WTC11 (cell line): ENCODE results near the gene PAMR1.

Experiments
- CREB1 ChIP-seq: sonication (generic); formaldehyde crosslinking; IDR thresholded peaks from 2 replicates; pipeline ENCODE4 v1.8.0; 2023; ENCODE audit warnings: mild to moderate bottlenecking, missing genetic modification reagents
- CREM ChIP-seq: sonication (generic); formaldehyde crosslinking; IDR thresholded peaks from 2 replicates; pipeline ENCODE4 v1.8.1; 2022; ENCODE audit warnings: mild to moderate bottlenecking, missing genetic modification reagents, moderate library complexity
- CTCF ChIP-seq: fragments of 200-600 bp; IDR thresholded peaks from 2 replicates; pipeline ENCODE4 v1.8.0; 2022; ENCODE audit warnings: antibody characterized with exemption
- MLX ChIP-seq: sonication (generic); formaldehyde crosslinking; IDR thresholded peaks from 2 replicates; pipeline ENCODE4 v1.8.1; 2023; ENCODE audit warnings: mild to moderate bottlenecking, missing genetic modification reagents, moderate library complexity
- PRDM15 ChIP-seq: sonication (generic); formaldehyde crosslinking; IDR thresholded peaks from 2 replicates; pipeline ENCODE4 v1.8.0; 2022; ENCODE audit warnings: missing genetic modification reagents
- TCF7 ChIP-seq: sonication (generic); formaldehyde crosslinking; IDR thresholded peaks from 2 replicates; pipeline ENCODE4 v1.8.0; 2022; ENCODE audit warnings: mild to moderate bottlenecking, low read depth, missing genetic modification reagents, moderate library complexity
- TP53 ChIP-seq: sonication (generic); formaldehyde crosslinking; IDR thresholded peaks from 2 replicates; pipeline ENCODE4 v1.8.1; 2023; ENCODE audit warnings: mild to moderate bottlenecking, missing genetic modification reagents
- ZNF416 ChIP-seq: fragments of 250-450 bp; sonication (Bioruptor Pico); IDR thresholded peaks from 2 replicates; pipeline ENCODE4 v1.9.0; 2021; ENCODE audit warnings: mild to moderate bottlenecking, inconsistent platforms

- TF ChIP-seq ZNF416 (no peak), CTCF (no peak), CREB1 (CRISPR knock-in tag) (no peak), TP53 (CRISPR knock-in tag) (no peak), TCF7 (CRISPR knock-in tag) (no peak), MLX (CRISPR knock-in tag) (no peak), PRDM15 (no peak), CREM (CRISPR knock-in tag) (no peak)
Observed at GRCh38 chr11:35546317-35546716, 20.9 kb upstream of the PAMR1 start.
